K562 (cell line): ENCODE data around the gene CELSR1.

Source experiments
- E2F6 ChIP-seq, 2 experiments: IDR thresholded peaks; 2 replicates each; pipeline ENCODE4 v1.6.1; 2011; ENCODE audit warnings: borderline replicate concordance in 1 of 2, control low read depth in 1 of 2, low read depth in 1 of 2, low read length in 1 of 2, mild to moderate bottlenecking in 1 of 2, mixed read lengths in 1 of 2, moderate library complexity in 1 of 2; ENCODE audit not compliant: insufficient read depth in 1 of 2, insufficient read length in 1 of 2, poor library complexity in 1 of 2, severe bottlenecking in 1 of 2; ENCODE audit errors: extremely low read depth in 1 of 2
- FOXP1 ChIP-seq: sonication (generic); formaldehyde crosslinking; IDR thresholded peaks from 2 replicates; pipeline ENCODE4 v1.8.0; 2022; ENCODE audit warnings: mild to moderate bottlenecking, missing genetic modification reagents
- HNRNPK ChIP-seq: fragments of 200-400 bp; formaldehyde crosslinking; IDR thresholded peaks from one replicate; pipeline ENCODE4 v1.6.1; 2018; ENCODE audit warnings: mild to moderate bottlenecking, low read depth, low read length; ENCODE audit not compliant: poor library complexity, severe bottlenecking

DNA sequence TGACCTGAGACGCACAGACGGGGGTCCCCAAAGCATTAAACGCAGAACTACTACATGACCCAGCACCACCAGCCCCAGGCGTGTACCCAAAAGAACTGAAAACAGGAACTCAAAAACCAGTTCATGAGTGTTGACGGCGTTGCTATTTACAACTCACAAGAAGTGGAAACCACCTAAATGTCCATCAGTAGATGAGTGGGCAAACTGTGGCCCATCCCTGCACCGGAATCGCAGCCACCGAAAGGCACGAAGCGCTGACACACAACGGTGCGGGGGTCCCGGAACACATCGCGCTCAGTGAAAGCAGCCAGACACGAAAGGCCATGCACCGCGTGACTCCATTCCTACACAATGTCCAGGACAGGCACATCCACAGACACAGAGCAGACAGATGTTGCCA is 122.7 kb downstream of the CELSR1 start:
- TF ChIP-seq HNRNPK (no peak), E2F6 (IDR thresholded peaks at IDR 0.05; ENCODE audit: borderline replicate concordance in 1 of 2, extremely low read depth in 1 of 2, insufficient read depth in 1 of 2, insufficient read length in 1 of 2, low read depth in 1 of 2, low read length in 1 of 2, poor library complexity in 1 of 2, severe bottlenecking in 1 of 2) (no peak), FOXP1 (CRISPR knock-in tag) (no peak)
